Measurements from ENCODE around the gene ALMS1. TPM values are rescaled to one million over a fixed set of nuclear protein-coding genes. Genes with fewer than 3 reads are reported as not detected.
"Not testable (repeated sequence)": the region's sequence is repeated elsewhere in the genome, so short reads cannot be mapped to it uniquely, and the experiment has no call there.

ALMS1 gene
- total RNA-seq, 1 donor from 2014 or later: 37.3 TPM

GRCh38 chr2:73402386-73403103 lies 16.9 kb downstream of the ALMS1 start:
- no peak for DNase-seq

GRCh38 chr2:73403237-73403636 lies 17.6 kb downstream of the ALMS1 start:
- no peak for DNase-seq

- DNase-seq: no peak
Observed at GRCh38 chr2:73404409-73404808, 18.8 kb downstream of the ALMS1 start.

GRCh38 chr2:73406996-73407395 lies 21.4 kb downstream of the ALMS1 start:
- DNase-seq: no peak

GRCh38 chr2:73408198-73408597 lies 22.6 kb downstream of the ALMS1 start:
- no peak for DNase-seq

GRCh38 chr2:73414696-73415095 lies 29.1 kb downstream of the ALMS1 start:
- DNase-seq: no peak

- no peak for DNase-seq
Observed at GRCh38 chr2:73415906-73416305, 30.3 kb downstream of the ALMS1 start.

- DNase-seq: peak; percentile 74
Observed at GRCh38 chr2:73418343-73418742, 32.7 kb downstream of the ALMS1 start.

- DNase-seq: no peak
Observed at GRCh38 chr2:73423913-73424312, 38.3 kb downstream of the ALMS1 start.

GRCh38 chr2:73426176-73426575 lies 40.5 kb downstream of the ALMS1 start:
- no peak for DNase-seq

- DNase-seq: no peak
Observed at GRCh38 chr2:73436019-73436418, 50.4 kb downstream of the ALMS1 start.

- no peak for DNase-seq
Observed at GRCh38 chr2:73444202-73444601, 58.6 kb downstream of the ALMS1 start.

GRCh38 chr2:73448856-73449255 lies 63.2 kb downstream of the ALMS1 start:
- peak; percentile 48 for DNase-seq

GRCh38 chr2:73449404-73449803 lies 63.8 kb downstream of the ALMS1 start:
- no peak for DNase-seq

GRCh38 chr2:73451263-73451972 lies 65.8 kb downstream of the ALMS1 start:
- DNase-seq: no peak

GRCh38 chr2:73457982-73458381 lies 72.3 kb downstream of the ALMS1 start:
- no peak for DNase-seq

- DNase-seq: not testable (repeated sequence)
Observed at GRCh38 chr2:73462388-73462787, 76.8 kb downstream of the ALMS1 start.

- no peak for DNase-seq
Observed at GRCh38 chr2:73468376-73468775, 82.7 kb downstream of the ALMS1 start.

- not testable (repeated sequence) for DNase-seq
Observed at GRCh38 chr2:73483874-73484273, 98.2 kb downstream of the ALMS1 start.

GRCh38 chr2:73487112-73487657 lies 101.5 kb downstream of the ALMS1 start:
- no peak for DNase-seq

GRCh38 chr2:73488079-73488478 lies 102.4 kb downstream of the ALMS1 start:
- DNase-seq: no peak

- no peak for DNase-seq
Observed at GRCh38 chr2:73489053-73489452, 103.4 kb downstream of the ALMS1 start.

GRCh38 chr2:73494031-73494430 lies 108.4 kb downstream of the ALMS1 start:
- no peak for DNase-seq
